IPS DF 4.7 (cell line): Measurements from ENCODE around the gene CHMP3.

ENCODE experiments used
- DNase-seq: peaks from one replicate; pipeline ENCODE4 v3.0.0-alpha.2; 2013; ENCODE audit warnings: low spot score; ENCODE audit errors: extremely low read depth

Gene CHMP3

GRCh38 chr2:86470890-86471289, 92.4 kb downstream of the CHMP3 start:
- DNase-seq: no peak

DNA sequence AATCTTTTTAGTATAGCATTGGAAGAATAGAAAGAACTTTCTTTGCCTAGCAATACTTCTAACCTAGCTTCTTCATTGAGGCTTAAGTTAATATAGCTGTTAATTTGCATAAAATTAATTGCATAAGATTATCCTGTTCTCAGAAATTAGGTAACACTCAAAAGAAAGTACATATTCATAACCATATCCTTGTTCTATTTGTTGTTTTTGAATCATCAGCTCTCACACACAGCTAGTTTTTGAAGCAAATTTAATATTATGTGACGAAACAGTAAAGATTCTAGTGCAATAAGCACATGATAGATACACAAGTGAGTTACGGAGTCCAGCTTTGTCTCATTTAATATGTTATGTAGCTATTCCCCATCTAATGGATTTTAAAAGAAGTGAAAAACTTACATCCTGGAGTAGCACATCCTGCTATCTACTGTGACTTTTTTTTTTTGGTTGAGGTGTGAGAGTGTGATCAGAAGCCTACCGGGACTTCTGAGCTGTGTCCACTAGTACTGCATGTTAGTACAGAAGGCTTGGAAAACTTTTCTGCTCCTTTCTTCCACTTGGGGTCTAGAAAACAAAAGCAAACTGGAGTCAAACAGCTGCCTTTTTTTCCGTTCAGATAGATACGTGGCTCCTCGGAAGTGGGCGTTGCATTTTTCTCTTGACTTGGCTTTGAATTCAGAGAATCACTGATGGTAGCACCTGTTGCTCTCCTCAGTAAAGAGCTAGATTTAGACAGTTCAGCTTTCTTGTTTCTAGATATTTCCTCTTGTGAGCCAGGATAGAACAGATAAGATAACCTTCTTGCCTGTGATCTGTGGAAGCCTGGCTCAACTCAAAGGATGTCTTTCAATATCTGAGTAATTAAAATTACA, 94.8 kb downstream of the CHMP3 start:
- DNase-seq: no peak

- no peak for DNase-seq
Observed at GRCh38 chr2:86466306-86466705, 96.9 kb downstream of the CHMP3 start.

DNA sequence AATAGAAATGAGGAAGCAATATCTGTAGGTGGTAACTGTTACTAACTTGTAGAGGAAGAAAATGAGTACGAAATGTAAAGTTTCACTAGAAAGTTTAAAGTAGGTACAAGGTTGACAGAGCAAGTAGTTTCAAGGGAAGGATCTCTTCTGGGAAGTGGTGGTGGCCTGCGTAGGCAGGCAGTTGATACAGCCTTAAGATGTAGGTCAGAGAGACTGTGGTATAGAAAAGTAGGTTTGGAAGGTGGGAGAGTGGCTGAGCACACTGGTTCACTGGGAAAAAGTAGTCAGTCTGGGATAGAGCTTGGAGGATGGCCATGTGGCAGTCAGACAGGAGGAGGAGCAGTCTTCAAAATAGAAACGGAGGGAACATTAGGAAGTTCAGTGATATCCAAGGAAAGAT, 98.6 kb downstream of the CHMP3 start:
- no peak for DNase-seq

GRCh38 chr2:86461042-86461743, 102.0 kb downstream of the CHMP3 start:
- DNase-seq: no peak

DNA sequence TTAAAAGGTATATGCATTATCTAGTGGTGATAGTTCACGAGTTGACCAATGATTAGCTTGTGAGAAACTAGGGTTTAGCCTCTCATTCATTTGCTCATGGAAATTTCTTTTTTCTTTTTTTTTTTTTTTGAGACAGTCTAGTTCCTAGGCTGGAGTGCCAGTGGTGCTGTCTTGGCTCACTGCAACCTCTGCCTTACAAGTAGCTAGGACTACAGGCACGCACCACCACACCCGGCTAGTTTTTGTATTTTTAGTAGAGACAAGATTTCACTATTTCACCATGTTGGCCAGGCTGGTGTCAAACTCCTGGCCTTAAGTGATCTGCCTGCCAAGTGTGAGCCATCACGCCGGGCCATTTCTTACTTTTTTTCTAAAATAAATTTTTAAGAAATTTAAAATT, 108.1 kb downstream of the CHMP3 start:
- no peak for DNase-seq

- DNase-seq: no peak
Observed at GRCh38 chr2:86454238-86454637, 109.0 kb downstream of the CHMP3 start.

- DNase-seq: no peak
Observed at GRCh38 chr2:86453836-86454235, 109.4 kb downstream of the CHMP3 start.
